Rectal smooth muscle tissue (tissue), 1 donor: ENCODE data around the gene ASIC1.
"Not testable (repeated sequence)": the region's sequence is repeated elsewhere in the genome, so short reads cannot be mapped to it uniquely, and the experiment has no call there.

Experiments
- H3K27ac ChIP-seq: one replicate; pipeline ENCODE4 v1.7.0; 2013; ENCODE audit warnings: low read depth, low read length, inconsistent platforms
- H3K27me3 ChIP-seq: one replicate; pipeline ENCODE4 v1.7.0; 2013; ENCODE audit warnings: low read length; ENCODE audit not compliant: control insufficient read depth, insufficient read depth
- H3K36me3 ChIP-seq: one replicate; pipeline ENCODE4 v1.7.0; 2013; ENCODE audit warnings: low read length; ENCODE audit not compliant: control insufficient read depth, insufficient read depth
- H3K4me1 ChIP-seq: one replicate; pipeline ENCODE4 v1.7.0; 2013; ENCODE audit warnings: low read length; ENCODE audit not compliant: control insufficient read depth, insufficient read depth
- H3K4me3 ChIP-seq: one replicate; pipeline ENCODE4 v1.7.0; 2013; ENCODE audit warnings: low read length
- H3K9ac ChIP-seq: one replicate; pipeline ENCODE4 v1.7.0; 2013; ENCODE audit warnings: low read length

The ASIC1 gene

DNA sequence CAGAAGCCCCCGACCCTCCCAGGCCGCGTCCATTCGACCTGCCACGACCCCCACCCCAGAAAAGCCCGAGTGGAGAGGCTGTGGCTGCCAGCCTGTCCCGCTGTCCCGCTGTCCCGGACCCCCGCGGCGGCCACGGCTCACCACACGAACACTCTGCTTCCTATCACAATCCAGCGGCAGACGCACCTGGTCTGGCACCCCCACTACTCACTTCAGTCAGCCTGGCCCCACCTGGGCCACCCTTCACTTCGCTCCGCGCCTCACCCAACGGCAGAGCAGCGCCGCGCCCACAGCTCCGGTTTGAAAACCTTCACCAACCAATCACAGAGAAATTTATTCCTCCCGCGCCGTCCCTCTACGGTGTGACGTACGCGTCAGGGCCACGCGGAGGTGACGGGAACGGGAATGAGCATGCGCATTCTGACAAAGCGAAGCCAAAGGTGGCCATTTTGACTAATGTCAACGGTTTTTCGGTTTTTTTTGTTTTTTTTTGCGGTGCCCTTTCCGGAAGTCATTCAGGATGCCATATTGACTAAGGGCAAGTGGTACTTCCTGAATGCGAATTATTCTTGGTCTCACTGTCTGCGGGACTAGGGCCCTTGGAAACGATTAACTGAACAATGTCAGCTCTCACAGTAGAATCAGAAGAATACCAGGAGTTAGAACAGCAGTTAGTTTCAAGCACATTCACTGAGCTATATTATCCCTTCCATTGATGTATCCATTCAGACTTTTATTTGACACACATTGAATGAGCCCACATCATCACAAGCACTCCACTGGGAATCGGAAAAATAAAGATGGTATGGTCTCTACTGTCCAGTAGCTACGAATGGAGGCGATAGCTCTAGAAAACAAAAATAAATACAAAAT is 32.0 kb upstream of the ASIC1 start, which contains the start of gene RACGAP1:
RACGAP1 (minus strand) TSS at position 308 of the 873 bp plus-strand sequence. CDS start 8,779 bp downstream, outside the sequence.
- Histone ChIP-seq H3K36me3 (no peaks in the 10 kb centered on the region), H3K9ac (peak within 1 kb of the TSS; percentile 12), H3K27me3 (no peaks in the 10 kb centered on the region), H3K4me1 (peaks cover 2% of the 10 kb centered on the region), H3K4me3 (peak within 1 kb of the TSS; percentile 89), H3K27ac (peak within 1 kb of the TSS; percentile 21)

DNA sequence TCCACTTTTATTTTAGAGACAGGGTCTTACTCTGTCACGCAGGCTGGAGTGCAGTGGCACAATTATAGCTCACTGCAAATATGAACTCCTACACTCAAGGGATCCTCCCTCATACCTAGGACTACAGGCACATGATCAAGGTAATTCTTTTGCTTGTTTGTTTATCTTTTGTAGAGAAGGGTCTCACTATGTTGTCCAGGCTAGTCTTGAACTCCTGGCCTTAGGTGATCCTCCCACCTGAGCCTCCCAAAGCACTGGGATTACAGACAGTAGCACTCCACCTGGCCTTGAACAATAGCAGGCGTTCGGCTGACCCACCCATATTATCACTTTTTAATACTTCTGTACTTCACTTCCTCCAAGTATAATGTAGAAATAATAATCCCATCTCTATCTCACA is 30.7 kb upstream of the ASIC1 start:
- Histone ChIP-seq H3K27me3 (no peaks in the 10 kb centered on the region), H3K36me3 (no peaks in the 10 kb centered on the region), H3K4me1 (peaks cover 2% of the 10 kb centered on the region)

DNA sequence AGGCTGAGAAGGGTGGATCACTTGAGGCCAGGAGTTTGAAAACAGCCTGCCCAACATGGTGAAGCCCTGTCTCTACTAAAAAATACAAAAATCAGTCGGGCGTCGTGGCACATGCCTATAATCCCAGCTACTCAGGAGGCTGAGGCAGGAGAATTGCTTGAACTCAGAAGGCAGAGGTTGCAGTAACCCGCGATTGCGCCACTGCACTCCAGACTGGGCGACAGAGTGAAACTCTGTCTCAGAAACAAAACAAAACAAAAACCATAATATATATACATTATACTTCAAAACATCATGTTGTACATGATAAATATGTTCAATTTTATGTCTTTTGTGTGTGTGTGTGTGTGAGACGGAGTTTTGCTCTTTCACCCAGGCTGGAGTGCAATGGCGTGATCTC is 26.9 kb upstream of the ASIC1 start:
- not testable (repeated sequence) for H3K9ac ChIP-seq, H3K4me3 ChIP-seq, H3K27ac ChIP-seq, H3K27me3 ChIP-seq, H3K4me1 ChIP-seq, H3K36me3 ChIP-seq

More for the DNA sequence above, 30.7 kb upstream of the ASIC1 start:
- no peak overlapping the region for H3K27ac ChIP-seq
- no peak overlapping the region for H3K4me3 ChIP-seq
- no peak overlapping the region for H3K9ac ChIP-seq

DNA sequence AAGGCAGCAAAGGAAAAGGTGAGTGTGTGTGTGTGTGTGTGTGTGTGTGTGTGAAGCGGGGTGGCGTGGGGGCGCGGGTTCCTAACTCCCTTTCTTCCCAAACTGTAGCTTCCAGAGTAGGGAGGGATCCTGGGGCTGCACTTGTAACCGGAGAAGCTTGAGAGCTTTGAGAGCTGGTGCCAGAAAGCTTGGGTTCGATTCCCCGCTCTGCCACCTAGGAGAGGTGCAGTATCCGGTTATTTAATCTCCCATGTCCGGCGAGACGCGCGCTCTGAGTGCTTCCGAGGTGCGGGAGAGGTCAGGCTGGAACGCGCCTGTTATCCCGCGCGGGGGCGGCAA is 24.9 kb upstream of the ASIC1 start:
- no peaks in the 10 kb centered on the region for H3K27me3 ChIP-seq
- no peak overlapping the region for H3K27ac ChIP-seq
- no peak overlapping the region for H3K9ac ChIP-seq
- H3K4me1 ChIP-seq: no peaks in the 10 kb centered on the region
- H3K36me3 ChIP-seq: no peaks in the 10 kb centered on the region
- no peak overlapping the region for H3K4me3 ChIP-seq

DNA sequence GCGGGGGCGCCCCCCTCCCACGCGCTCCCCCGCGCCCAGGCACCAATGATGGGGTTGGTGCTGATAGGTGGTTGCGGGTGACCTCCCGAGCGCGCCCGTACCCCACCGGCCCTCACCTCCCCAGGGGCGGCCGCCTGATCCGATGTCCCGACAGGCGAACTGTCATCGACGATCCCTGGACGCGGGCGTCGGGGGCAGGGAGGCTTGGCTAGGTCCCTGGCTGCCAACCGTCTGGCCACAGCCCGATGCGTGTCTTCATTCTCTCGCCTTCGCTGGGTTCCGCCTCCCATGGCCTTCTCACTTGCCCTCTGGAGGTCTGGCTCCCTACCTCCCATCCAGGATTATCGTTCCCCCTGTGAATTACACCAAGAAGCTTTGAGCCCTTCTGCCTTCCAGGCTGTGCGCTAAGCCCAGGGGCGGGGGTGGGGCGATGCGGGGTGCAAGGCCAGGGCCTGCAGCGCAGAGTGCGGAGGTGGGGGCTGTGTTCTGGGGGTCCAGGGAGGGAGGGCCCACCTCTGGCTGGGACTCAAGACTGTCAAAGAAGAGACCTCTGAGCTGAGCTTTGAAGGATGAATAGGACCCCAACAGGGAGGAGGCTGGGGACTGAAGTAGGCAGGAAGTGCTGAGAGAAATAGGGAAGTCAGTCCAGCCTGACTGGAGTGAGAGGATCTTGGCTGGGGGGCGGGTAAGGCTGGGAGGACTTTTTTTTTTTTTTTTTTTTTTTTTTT is 24.4 kb upstream of the ASIC1 start:
- Histone ChIP-seq H3K36me3 (no peaks in the 10 kb centered on the region), H3K27me3 (no peaks in the 10 kb centered on the region), H3K27ac (no peak overlapping the region), H3K4me3 (peak overlapping the region; percentile 41), H3K9ac (no peak overlapping the region), H3K4me1 (no peaks in the 10 kb centered on the region)

DNA sequence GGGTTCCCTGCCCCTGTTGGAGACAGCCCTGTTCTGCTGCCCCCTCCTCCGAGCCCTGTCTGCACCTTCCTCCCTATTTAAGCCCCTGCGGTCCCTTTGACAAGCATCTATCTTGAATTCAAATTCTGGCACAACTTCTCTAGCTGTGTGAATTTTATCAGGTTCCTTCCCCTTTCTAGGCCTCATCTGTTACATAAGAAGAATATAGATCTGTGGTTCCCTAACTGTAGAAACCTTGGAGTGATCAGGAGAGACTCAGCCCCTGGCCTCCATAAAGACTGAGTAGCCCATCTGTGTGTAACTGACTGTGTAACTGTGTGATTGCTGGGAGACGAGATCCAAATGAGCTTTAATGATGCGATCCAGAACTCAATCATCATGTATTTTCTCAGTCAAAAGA is 19.1 kb upstream of the ASIC1 start:
- H3K27ac ChIP-seq: no peak overlapping the region
- no peaks in the 10 kb centered on the region for H3K4me1 ChIP-seq
- no peak overlapping the region for H3K9ac ChIP-seq
- no peak overlapping the region for H3K4me3 ChIP-seq
- no peaks in the 10 kb centered on the region for H3K27me3 ChIP-seq
- no peaks in the 10 kb centered on the region for H3K36me3 ChIP-seq

DNA sequence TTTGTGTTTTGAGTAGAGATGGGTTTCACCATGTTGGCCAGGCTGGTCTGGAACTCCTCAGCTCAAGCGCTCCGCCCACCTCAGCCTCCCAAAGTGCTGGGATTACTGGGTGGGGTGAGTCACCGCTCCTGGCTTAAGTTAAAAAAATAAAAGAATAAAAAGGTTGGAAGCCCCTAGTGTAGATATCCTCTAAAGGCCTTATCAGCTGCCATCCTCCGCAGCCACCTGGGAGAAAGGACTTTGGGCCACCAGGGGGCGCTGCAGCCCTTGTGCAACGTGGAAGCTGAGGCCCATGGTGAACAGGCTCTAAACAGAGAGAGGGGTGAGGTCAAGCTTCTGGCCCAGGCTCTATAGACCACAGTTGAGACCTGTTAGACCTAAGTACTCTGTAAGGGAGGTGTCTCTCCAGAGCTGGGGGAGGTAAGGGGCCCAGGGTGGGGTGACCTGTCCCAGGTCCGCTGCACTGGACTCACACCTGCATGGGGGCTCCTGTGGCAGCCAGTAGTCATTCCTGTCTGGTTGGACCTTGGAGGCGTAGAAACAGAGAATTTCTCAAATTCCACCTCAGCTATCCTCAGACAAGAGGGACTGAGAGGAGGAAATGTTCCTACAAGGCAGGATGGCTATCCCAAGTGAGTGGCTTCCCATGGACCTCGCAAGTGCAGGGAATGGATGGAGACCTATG is 18.1 kb upstream of the ASIC1 start:
- no peak overlapping the region for H3K4me3 ChIP-seq
- H3K36me3 ChIP-seq: no peaks in the 10 kb centered on the region
- H3K9ac ChIP-seq: no peak overlapping the region
- H3K4me1 ChIP-seq: no peaks in the 10 kb centered on the region
- no peaks in the 10 kb centered on the region for H3K27me3 ChIP-seq
- no peak overlapping the region for H3K27ac ChIP-seq

DNA sequence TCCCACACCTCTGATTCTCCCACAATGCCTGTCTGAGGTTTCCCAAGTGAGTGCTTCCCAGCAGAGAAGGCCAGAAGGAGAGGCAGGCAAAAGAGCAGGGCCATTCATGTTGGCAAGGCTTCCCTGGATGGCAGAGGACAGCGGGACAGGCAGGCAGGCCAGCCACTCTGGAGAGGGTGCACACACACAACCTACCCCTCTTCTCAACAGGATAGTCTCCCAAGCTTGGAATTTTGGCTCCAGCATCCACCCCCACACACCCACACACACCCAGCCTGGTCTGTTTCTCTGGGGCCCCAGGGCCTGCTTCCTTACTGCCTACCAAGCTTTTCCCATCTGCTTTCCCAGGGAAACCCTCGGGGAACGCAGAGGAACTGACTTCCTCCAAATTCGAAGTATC is 16.7 kb upstream of the ASIC1 start:
- no peak overlapping the region for H3K9ac ChIP-seq
- no peaks in the 10 kb centered on the region for H3K4me1 ChIP-seq
- no peak overlapping the region for H3K27ac ChIP-seq
- no peaks in the 10 kb centered on the region for H3K27me3 ChIP-seq
- no peak overlapping the region for H3K4me3 ChIP-seq
- H3K36me3 ChIP-seq: no peaks in the 10 kb centered on the region

DNA sequence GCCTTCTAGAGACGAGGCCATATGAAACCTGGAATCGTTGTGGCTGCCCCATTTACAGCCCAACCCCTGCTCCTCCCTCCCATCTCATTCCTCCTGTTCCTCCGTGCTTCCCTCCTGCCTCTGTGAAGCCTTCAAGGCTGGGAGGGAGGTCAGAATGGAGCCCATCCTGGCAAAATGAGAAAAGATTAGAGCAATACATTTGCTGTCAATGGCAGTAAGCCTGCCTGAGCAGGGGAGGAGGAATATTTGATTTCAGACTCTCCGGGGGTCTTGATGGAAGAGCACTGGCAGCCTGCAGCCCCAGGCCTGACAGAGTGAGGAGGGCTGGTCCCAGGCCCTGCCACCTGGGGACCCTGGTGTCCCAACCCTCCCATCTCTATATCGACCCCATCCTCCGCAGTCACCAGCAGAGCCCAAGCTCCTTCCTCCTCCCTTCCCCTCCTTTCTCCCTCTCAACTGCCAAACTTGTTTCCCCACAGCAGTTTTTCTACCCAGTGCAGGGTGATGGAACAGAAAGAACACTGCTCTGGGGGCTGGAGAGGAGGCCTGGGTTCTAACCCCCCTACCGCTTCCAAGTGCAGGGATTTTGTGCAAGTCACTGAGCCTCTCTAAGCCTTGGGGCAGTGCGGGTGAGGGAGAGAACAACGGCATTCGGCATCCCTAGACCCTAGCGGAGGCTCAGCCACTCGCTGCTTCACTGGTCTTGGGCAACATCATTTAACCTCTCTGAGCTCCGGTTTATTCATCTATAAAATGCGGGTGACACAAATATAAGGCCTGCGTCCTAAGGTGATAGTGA is 16.1 kb upstream of the ASIC1 start:
- Histone ChIP-seq H3K27ac (no peak overlapping the region), H3K36me3 (no peaks in the 10 kb centered on the region), H3K27me3 (no peaks in the 10 kb centered on the region), H3K9ac (no peak overlapping the region), H3K4me3 (no peak overlapping the region), H3K4me1 (no peaks in the 10 kb centered on the region)

DNA sequence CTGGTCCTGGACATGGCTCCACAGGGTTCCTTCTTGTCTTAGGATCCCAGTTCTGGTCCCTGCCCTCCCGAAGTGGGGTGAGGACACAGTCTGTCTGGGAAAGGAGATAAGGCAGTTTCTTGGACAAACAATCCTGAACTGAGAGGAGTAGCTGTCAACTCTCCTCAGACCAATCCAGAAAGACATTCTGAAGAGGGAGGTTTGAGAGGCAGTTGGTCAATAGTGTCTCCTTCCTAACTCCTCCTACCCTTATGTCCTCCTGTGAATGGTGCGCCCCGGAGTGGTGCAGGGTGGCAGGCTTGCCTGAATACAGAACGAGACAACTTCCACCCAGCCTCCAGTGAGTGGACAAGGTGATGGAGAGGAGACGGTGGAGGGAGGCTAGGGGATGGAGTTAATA is 15.4 kb upstream of the ASIC1 start:
- Histone ChIP-seq H3K27me3 (no peaks in the 10 kb centered on the region), H3K36me3 (no peaks in the 10 kb centered on the region), H3K27ac (no peak overlapping the region), H3K4me1 (no peaks in the 10 kb centered on the region), H3K9ac (no peak overlapping the region), H3K4me3 (no peak overlapping the region)

DNA sequence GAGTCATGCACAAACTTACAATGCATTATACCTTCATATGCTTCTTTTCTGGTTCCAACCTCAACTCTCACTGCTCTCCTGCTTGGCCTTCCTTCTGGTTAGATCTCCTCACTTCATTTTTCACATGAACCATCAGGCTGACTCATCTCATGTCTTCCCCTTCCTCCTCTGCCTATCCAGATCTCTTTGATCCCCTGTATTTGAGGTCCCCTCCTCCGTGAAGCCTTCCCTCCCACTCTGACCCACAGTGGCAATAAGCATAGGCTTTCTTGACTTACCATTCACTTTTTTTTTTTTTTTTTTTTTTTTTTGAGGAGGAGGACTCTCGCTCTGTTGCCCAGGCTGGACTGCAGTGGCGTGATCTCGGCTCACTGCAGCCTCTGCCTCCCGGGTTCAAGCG is 14.7 kb upstream of the ASIC1 start:
- H3K9ac ChIP-seq: no peak overlapping the region
- H3K4me1 ChIP-seq: no peaks in the 10 kb centered on the region
- H3K4me3 ChIP-seq: no peak overlapping the region
- H3K27ac ChIP-seq: no peak overlapping the region
- H3K27me3 ChIP-seq: peaks cover 3% of the 10 kb centered on the region
- no peaks in the 10 kb centered on the region for H3K36me3 ChIP-seq

DNA sequence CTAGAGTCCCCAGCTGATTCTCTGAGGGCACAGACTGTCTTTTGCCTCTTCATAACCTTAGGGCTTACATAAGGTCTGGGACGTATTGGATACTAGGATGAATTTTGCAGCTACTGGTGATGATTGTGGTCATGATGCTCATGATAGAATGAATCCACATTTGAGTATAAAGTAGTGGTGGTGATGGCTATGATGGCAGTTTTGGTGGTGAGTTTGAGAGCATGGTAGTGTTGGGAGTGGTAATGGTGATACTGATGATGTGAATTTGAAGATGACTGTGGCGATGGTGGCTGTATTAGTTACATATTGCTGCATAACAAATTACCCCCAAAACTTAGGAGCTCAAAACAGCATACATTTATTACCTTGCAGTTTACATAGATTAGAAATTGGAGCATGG is 14.1 kb upstream of the ASIC1 start:
- H3K9ac ChIP-seq: no peak overlapping the region

More for the DNA sequence above, 14.1 kb upstream of the ASIC1 start:
- H3K27ac ChIP-seq: no peak overlapping the region
- no peaks in the 10 kb centered on the region for H3K36me3 ChIP-seq
- H3K4me3 ChIP-seq: no peak overlapping the region
- H3K4me1 ChIP-seq: no peaks in the 10 kb centered on the region
- H3K27me3 ChIP-seq: peaks cover 3% of the 10 kb centered on the region
